NCI-H2029 treated with DMSO at 0.1 percent for 48 hours (cell line): ENCODE measurements around the gene FJX1.

Experiments used
- DNase-seq: peaks from one replicate; lab custom pipeline; 2025; lab: John Stamatoyannopoulos, UW

Gene FJX1

GRCh38 chr11:35608502-35608901 is 9.8 kb upstream of the FJX1 start:
- no peak for DNase-seq

- DNase-seq: no peak
Measured at GRCh38 chr11:35609656-35610055, 8.6 kb upstream of the FJX1 start.

- DNase-seq: no peak
Measured at GRCh38 chr11:35610631-35611030, 7.6 kb upstream of the FJX1 start.

DNA sequence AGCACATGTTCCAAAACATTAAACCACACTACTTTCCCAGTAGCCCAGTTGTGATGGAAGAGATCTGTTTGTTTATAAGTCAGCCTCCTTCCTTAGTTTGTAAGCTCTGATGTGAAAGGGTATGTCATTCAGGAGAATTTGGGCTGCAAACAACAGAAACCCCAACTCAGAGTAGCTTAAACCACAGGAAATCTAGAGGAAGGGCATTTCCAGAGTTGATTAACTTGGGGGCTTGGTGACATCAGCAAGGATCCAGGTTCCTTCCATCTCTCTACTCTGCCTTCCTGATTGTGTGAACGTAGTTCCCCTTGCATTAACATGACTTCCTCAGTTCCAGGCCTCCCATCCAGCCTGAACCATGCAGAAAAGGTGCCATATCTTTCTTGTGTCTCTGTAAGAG is 6.5 kb upstream of the FJX1 start:
- no peak for DNase-seq

DNA sequence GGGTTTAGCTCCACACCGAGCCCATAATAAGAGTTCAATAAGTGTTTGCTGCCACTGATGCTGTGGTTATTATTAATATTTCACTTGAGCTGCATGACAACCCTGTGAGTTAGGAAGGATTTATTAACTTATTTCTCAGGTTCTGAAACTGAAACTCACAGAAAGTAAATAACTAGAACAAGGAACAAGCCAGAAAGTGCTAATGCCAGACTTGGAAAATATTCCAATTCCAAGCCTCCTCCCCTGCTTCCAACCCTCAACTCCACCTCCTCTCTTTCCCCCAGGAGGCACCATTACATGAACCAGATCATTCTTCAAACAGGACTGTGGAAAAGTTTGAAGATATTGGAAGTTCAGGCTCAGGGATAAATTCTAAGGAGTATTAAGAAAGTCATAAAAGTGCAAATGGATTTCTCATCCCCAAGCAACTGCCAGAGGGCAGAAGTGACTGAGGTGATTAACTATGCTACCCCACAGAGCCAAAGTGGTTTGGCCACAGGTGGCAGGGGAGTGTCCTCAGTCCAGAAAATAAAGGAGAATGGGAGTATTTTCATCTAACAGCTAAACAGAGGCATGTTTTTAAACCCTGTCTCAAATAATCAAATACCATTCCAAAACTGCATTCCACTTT is 3.2 kb upstream of the FJX1 start:
- DNase-seq: no peak

DNA sequence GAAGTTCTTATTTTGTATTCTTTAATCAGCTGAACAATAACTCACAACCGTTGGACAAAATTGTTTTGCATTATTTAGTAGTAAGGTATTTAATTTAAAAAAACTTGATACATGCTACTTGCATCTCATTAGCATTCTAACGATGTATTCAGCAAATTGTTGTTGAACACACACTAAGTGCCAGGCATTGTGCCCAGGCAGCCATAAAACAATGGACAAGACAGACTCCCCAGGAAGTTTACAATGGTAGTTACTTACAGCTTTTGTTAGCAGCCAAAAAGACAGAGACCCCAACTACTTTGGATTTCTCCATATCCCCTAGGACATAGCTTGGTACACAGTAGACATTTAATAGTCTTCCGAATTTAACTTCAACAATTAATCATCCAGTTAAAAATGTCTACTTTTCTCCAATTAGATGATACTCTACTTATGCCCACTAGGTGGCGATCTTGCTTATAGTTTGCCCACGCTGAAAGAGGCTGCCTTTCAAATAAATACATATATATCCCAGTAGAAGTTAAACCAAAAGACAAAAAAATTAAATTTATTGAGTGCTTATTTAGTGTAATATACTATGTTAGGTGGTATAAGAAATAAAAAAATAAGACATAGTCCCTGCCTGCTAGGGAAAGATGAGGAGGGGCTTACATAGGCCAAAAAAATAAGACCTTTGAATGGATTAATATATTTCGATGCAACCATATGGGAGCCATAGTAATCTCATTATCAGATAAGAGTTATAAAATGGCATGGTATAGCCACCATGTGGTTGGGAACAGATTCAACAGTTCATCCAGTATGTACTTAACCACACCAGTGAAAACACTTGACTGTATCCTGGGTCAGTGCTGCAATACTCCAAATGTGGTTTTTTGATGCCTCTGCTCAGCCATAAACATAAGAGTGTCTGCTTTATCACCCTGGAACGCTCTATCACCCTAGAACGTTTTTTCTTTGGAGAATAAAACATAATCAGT is 2.0 kb upstream of the FJX1 start:
- peak; percentile 85 for DNase-seq

DNA sequence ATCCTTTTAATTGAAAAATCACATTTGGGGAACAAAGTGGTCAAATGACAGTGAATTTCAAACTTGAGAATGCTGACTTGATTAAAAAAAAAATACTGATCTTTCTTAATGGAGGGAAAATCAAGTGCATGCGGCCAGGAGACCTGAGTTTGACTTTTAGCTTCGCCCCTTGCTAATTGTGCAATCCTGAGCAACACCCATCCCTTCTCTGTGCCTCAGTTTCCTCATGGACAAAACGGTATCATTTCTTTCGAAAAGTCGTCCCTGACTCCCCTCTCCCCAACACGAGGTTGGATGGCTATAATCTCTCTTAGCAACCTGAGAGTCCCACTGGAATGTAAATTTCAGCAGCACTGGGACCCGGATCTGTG is 959 bp upstream of the FJX1 start:
- no peak for DNase-seq

DNA sequence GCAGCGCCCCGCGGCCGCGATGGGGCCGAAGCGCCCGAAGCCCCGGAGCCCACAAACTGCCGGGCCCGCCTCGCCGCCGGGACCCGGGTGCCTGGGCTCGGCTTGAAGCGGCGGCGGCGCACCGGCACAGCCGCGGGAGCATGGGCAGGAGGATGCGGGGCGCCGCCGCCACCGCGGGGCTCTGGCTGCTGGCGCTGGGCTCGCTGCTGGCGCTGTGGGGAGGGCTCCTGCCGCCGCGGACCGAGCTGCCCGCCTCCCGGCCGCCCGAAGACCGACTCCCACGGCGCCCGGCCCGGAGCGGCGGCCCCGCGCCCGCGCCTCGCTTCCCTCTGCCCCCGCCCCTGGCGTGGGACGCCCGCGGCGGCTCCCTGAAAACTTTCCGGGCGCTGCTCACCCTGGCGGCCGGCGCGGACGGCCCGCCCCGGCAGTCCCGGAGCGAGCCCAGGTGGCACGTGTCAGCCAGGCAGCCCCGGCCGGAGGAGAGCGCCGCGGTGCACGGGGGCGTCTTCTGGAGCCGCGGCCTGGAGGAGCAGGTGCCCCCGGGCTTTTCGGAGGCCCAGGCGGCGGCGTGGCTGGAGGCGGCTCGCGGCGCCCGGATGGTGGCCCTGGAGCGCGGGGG is 346 bp downstream of the FJX1 start:
- DNase-seq: no peak

GRCh38 chr11:35619116-35619854 is 1.0 kb downstream of the FJX1 start:
- no peak for DNase-seq

DNA sequence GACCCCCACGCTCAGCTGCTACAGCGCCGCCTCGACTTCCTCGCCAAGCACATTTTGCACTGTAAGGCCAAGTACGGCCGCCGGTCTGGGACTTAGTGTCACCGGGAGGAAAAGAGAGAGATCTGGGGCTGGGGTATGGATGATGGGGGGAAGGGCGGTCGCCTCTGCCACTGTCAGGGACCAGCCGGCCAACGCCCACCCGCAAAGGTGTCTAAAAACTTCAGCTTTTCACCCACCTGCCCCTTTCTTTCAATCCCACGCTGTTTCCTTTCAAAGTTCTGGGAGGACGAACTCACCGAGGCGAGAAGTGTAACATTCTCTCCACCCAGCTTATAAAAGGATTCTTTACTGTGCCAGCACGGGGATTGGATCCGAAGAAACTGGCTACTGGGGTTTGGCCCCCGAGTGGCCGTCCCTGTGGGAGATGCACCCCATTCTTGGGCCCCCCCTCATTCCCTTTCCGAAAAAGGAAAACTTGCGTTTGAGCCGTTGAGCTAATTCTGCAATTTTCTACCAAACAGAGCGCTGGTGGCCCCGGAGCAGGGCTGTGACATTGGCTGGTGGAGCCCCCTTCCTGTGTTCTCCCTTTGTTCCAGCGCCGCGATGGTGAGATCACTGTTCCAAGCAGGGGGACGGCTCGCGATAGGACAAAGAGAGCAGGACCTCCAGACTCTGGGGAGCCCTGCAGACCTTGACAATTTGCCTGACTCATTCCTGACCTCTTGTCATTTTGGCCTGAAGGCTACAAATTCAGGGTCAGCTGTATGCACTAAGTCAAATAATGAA is 1.8 kb downstream of the FJX1 start:
- DNase-seq: no peak

DNA sequence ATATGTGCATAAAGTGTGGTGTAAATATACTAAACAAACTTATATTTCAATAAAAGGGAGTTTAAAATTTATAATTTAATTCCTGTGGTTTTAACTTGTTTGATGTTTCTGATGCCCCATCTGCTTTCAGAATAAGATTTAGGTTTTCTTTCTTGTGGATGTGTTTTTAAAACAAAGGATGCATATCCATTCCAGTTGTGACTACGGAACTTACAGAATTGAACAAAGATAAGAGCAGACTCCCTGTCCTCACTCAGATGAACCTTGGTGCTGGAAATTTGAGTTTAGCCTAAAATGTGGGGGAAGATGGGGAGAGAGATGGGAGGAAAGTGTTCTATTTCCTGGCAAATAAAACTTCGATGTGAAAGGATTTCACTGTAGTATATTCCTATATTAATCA is 2.5 kb downstream of the FJX1 start:
- no peak for DNase-seq

- DNase-seq: no peak
Measured at GRCh38 chr11:35621620-35622019, 3.4 kb downstream of the FJX1 start.

DNA sequence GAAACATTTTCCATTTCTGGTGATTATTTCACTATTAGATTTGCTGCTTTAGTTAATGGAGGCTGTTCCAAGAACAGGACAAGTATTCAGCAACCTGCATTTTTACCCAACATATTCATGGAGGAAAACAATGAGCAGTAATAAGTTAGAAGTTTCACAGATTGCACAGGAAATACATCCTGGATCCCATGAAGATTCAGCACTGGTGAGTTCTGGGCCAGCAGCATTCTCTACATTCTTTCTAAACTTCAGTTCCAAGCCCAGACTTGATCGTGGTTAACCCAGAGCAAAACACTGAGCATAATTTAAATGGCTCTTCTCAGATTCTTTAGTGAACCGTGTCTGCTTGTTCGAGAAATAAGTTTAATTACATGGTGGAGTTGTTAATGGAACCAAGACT is 3.8 kb downstream of the FJX1 start:
- no peak for DNase-seq

DNA sequence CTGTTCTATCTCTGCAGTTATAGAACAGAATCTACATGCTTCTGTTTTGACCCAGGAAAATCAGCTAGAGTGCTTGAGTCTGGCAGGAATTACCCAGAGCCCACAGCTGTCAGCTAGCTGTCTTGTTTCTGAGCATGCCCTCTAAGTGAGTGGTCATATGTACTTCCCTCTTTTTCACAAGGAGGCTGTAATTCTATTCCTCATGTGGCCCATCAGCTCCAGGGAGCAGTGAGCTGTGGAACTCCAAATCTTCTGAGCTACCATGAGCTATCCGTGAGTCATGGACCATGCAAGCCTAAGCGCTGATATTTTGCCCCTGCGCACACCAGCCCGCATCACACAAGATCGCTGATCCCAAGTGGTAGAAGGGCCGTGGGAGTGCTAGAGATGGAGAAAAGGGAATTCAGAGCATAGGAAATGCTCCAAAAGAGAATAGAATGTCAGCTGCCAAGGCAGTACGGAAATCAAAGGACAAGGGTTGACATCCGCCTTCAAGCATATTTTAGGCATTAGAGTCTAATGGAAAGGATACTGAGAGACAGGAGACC is 5.4 kb downstream of the FJX1 start:
- DNase-seq: no peak

DNA sequence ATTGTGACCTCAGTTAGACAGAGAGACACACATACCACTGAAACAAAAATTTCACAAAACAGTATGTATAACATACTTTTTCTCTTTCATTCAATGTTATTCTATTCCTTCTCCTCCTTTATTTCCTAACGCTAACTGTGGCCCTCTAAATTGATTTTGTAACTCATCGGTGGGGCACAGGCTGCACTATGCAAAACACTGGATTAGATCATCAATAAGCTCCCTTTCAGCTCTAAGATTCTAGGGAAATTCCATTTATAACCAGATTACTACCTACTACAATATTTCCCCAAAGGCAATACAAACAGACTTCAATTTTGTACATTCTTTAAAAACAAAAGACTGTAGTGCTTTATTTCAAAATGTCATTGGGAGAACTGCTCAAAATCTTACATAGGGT is 6.1 kb downstream of the FJX1 start:
- DNase-seq: no peak

DNA sequence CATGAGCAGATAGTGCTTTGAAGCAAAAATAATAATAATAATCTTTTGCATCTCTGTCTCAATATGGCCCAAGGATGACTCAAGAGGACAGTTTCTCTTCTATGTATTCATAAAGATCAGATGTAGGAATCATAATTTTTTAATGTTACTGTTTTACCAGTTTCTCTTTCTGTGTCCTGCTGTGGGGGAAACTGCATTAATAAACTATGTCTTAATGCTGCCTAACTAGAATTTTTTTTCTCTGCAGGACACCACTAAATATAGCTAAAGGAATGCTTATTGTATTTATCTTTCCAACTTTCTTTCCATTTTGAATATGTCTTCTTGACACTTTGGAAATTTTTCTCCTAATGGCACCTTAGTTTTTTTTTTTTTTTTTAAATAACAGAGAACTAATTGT is 6.5 kb downstream of the FJX1 start:
- no peak for DNase-seq

GRCh38 chr11:35626501-35626900 is 8.2 kb downstream of the FJX1 start:
- DNase-seq: no peak

DNA sequence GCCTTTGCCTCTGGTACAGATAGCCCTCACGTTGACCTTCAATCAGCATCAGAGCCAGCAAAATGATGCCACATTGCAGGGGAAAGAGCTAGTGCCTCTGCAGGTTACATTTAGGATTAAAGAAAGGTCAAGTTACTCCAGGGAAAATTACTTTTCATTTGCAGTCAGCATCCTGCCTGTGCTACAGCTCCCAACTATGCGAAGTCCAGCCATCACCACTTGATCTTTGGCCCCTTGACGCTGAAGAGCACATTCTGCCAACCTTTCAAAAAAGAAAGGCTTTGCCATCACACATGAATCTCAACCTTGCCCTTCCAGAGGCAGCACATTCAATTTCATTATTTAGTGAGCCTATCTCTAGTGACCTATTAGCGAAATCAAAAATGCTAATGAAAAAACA is 11.3 kb downstream of the FJX1 start:
- DNase-seq: no peak

- DNase-seq: no peak
Measured at GRCh38 chr11:35629914-35630313, 11.7 kb downstream of the FJX1 start.

DNA sequence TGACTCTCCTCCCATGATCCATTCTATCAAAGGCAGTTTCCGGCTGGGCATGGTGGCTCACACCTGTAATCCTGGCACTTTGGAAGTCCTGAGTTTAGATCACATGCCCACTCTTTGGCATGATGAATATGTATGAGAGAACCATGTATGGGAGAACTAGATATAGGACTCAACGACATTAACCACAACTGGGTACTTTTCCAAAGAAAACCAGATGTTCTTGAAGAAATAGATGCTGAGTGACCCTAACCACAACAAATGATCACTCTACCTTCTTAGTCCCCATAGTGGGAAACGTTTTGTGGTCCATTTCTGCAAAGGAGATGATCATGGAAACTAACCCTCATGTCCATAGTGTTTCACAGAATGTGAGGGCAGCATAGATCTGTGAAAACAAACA is 13.6 kb downstream of the FJX1 start:
- DNase-seq: no peak

DNA sequence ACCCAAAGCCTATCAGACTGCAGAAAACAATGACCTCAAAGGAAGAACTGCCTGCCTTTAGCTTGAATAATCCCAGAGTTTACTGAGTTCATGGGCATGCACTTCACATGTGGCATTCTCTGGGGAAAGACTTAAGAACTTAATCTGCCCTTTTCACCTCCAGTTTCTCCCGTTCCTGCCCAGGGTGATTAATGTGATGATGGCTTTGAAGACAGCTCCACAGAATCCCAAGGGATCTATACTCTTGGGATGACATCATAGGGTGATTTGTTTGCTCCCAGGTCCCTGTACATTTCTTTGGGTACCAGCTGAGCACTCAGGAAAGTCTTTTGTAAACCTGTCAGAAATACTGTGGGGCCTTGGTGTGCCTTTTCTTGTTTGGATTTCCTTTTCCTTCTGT is 14.0 kb downstream of the FJX1 start:
- no peak for DNase-seq
